PC-9 (cell line): ENCODE measurements around the gene POLE4. TPM values are rescaled to one million over a fixed set of nuclear protein-coding genes. Genes with fewer than 3 reads are reported as not detected.

Source experiments
- BruUV-seq: library from RNA; stranded (reverse); fragments of 400-500 nt; replicated peaks from 2 replicates; lab custom pipeline; 2021; lab: Mats Ljungman, UMichigan
- CTCF ChIA-PET: fragments of 300-600 bp; sonication (Branson Sonifier 250); formaldehyde crosslinking; loops from one replicate; lab custom pipeline; 2022; ENCODE audit warnings: antibody characterized with exemption; lab: Charles Lee
- POLR2A ChIA-PET: fragments of 300-600 bp; sonication (Branson Sonifier 250); formaldehyde crosslinking; loops from one replicate; lab custom pipeline; 2022; ENCODE audit warnings: antibody characterized with exemption; ENCODE audit not compliant: unreplicated experiment; lab: Charles Lee
- DNase-seq, 2 experiments: peaks; one replicate each; pipeline versions ENCODE4 v3.0.0 to v3.0.0-alpha.2; 2015 to 2022; ENCODE audit warnings: mixed read lengths in 1 of 2
- H2AFZ ChIP-seq: fragments of 200-600 bp; sonication (generic); 2 replicates; pipeline ENCODE4 v1.8.1; 2017; ENCODE audit warnings: antibody characterized with exemption
- H3F3A ChIP-seq: fragments of 200-600 bp; sonication (generic); 2 replicates; pipeline ENCODE4 v1.8.1; 2017; ENCODE audit warnings: antibody characterized with exemption, mild to moderate bottlenecking, low read depth; ENCODE audit not compliant: insufficient read depth
- H3K27ac ChIP-seq: fragments of 200-600 bp; sonication (generic); 2 replicates; pipeline ENCODE4 v1.6.1; 2016; ENCODE audit warnings: mixed run types
- H3K27me3 ChIP-seq: fragments of 200-600 bp; sonication (generic); 2 replicates; pipeline ENCODE4 v1.6.1; 2016; ENCODE audit warnings: low read depth, mixed run types; ENCODE audit not compliant: insufficient read depth
- H3K36me3 ChIP-seq: fragments of 200-600 bp; sonication (generic); 2 replicates; pipeline ENCODE4 v1.6.1; 2016; ENCODE audit warnings: low read depth, mixed run types
- H3K4me1 ChIP-seq: fragments of 200-600 bp; sonication (generic); replicated peaks from 2 replicates; pipeline ENCODE4 v1.6.1; 2016; ENCODE audit warnings: mixed run types; ENCODE audit not compliant: insufficient read depth
- H3K4me2 ChIP-seq: fragments of 200-600 bp; sonication (generic); 2 replicates; pipeline ENCODE4 v1.6.1; 2017; ENCODE audit warnings: mixed run types
- H3K4me3 ChIP-seq: fragments of 200-600 bp; sonication (generic); 2 replicates; pipeline ENCODE4 v1.6.1; 2016; ENCODE audit warnings: mixed run types
- H3K79me2 ChIP-seq: fragments of 200-600 bp; sonication (generic); 2 replicates; pipeline ENCODE4 v1.6.1; 2017; ENCODE audit warnings: low read depth, mixed run types
- H3K9me2 ChIP-seq: fragments of 200-600 bp; sonication (generic); 2 replicates; pipeline ENCODE4 v1.8.1; 2017; ENCODE audit warnings: mild to moderate bottlenecking; ENCODE audit not compliant: insufficient read depth
- H3K9me3 ChIP-seq: fragments of 200-600 bp; sonication (generic); 2 replicates; pipeline ENCODE4 v1.8.1; 2016; ENCODE audit warnings: low read depth; ENCODE audit not compliant: insufficient read depth
- H4K20me1 ChIP-seq: fragments of 200-600 bp; sonication (generic); 2 replicates; pipeline ENCODE4 v1.8.1; 2017; ENCODE audit not compliant: insufficient read depth
- CTCF ChIP-seq: fragments of 200-600 bp; sonication (generic); conservative IDR thresholded peaks from 2 replicates; pipeline ENCODE4 v1.6.1; 2017; ENCODE audit warnings: mixed run types, antibody characterized with exemption, mild to moderate bottlenecking, moderate library complexity
- EZH2 ChIP-seq: fragments of 200-600 bp; sonication (generic); IDR thresholded peaks from 2 replicates; pipeline ENCODE4 v1.8.0; 2017; ENCODE audit warnings: antibody characterized with exemption, low read depth
- intact Hi-C: fragments of 100-400 bp; cut with micrococcal nuclease; formaldehyde crosslinking; loops from one replicate; pipeline ENCODE4 v1.10.0; 2022; ENCODE audit not compliant: unreplicated experiment
- total RNA-seq: library from RNA; stranded (reverse); gene quantifications from 2 replicates; pipeline ENCODE4 v1.2.3, GENCODE V29; 2021

Gene POLE4
- total RNA-seq, 1 experiment from 2014 or later, result 53.8 TPM

- TF ChIP-seq CTCF (no peak), EZH2 (no peak)
- no peaks in the 10 kb centered on the region for H3K27me3 ChIP-seq
- CTCF ChIA-PET, result no interaction called here
- H4K20me1 ChIP-seq, result no peaks in the 10 kb centered on the region
- no TSS peak for BruUV-seq
- H3K79me2 ChIP-seq, result 0 out of 2 replicates have a peak, but pooled peaks cover 3% of the 10 kb centered on the region
- POLR2A ChIA-PET, result no interaction called here
- intact Hi-C loops, result no loop called here
- H3K4me2 ChIP-seq, result no peak overlapping the region
- no peaks in the 10 kb centered on the region for H3K9me3 ChIP-seq
- H3K36me3 ChIP-seq, result no peaks in the 10 kb centered on the region
- no peak overlapping the region for H3K4me3 ChIP-seq
- no peak for DNase-seq
- H3K9me2 ChIP-seq, result no peaks in the 10 kb centered on the region
- H3K27ac ChIP-seq, result no peak overlapping the region
- H3F3A ChIP-seq, result no peaks in the 10 kb centered on the region; the same call in 1 of the 2 replicates
- H2AFZ ChIP-seq, result no peak overlapping the region
- peaks cover 6% of the 10 kb centered on the region for H3K4me1 ChIP-seq
These were observed 10.7 kb upstream of the POLE4 start for GRCh38 chr2:74947703-74948102.

GRCh38 chr2:74948779-74949178 is 9.7 kb upstream of the POLE4 start:
- Histone ChIP-seq H3K9me3 (no peaks in the 10 kb centered on the region), H2AFZ (no peak overlapping the region), H3K79me2 (0 out of 2 replicates have a peak, but pooled peaks cover 3% of the 10 kb centered on the region), H3K4me3 (no peak overlapping the region), H3K9me2 (no peaks in the 10 kb centered on the region), H3K27ac (no peak overlapping the region), H3K36me3 (no peaks in the 10 kb centered on the region), H3F3A (no peaks in the 10 kb centered on the region; the same call in 1 of the 2 replicates), H3K27me3 (no peaks in the 10 kb centered on the region), H4K20me1 (no peaks in the 10 kb centered on the region), H3K4me2 (no peak overlapping the region), H3K4me1 (peaks cover 6% of the 10 kb centered on the region)
- intact Hi-C loops, result no loop called here
- TF ChIP-seq EZH2 (no peak), CTCF (no peak)
- ChIA-PET POLR2A (no interaction called here), CTCF (interaction anchor here (0.6 kb wide), 1 partner anchor 9 kb away, joined by 3 read pairs; no protein-coding TSS in a partner anchor)
- BruUV-seq, result no TSS peak
- no peak for DNase-seq

GRCh38 chr2:74951211-74951754 is 7.2 kb upstream of the POLE4 start:
- no TSS peak for BruUV-seq
- H3K9me3 ChIP-seq, result no peaks in the 10 kb centered on the region
- intact Hi-C loops, result no loop called here
- H3K9me2 ChIP-seq, result no peaks in the 10 kb centered on the region
- H3K79me2 ChIP-seq, result 0 out of 2 replicates have a peak, but pooled peaks cover 3% of the 10 kb centered on the region
- no peak overlapping the region for H3K4me3 ChIP-seq
- H4K20me1 ChIP-seq, result no peaks in the 10 kb centered on the region
- CTCF ChIA-PET, result no interaction called here
- peaks cover 6% of the 10 kb centered on the region for H3K4me1 ChIP-seq
- no peak overlapping the region for H2AFZ ChIP-seq
- POLR2A ChIA-PET, result no interaction called here
- no peak for DNase-seq
- no peaks in the 10 kb centered on the region for H3K36me3 ChIP-seq
- no peak overlapping the region for H3K27ac ChIP-seq
- TF ChIP-seq CTCF (no peak), EZH2 (no peak)
- H3K4me2 ChIP-seq, result no peak overlapping the region
- no peaks in the 10 kb centered on the region for H3K27me3 ChIP-seq
- no peaks in the 10 kb centered on the region; the same call in 1 of the 2 replicates for H3F3A ChIP-seq
